ENCODE measurements around the gene SLC17A1. TPM values are rescaled to one million over a fixed set of nuclear protein-coding genes. Genes with fewer than 3 reads are reported as not detected.

The SLC17A1 gene
- total RNA-seq, 4 donors from 2014 or later: not detected

- intact Hi-C loops (cut with DNase I; ENCODE audit: low total_unique reads): no loop called here
- no peak for DNase-seq (ENCODE audit: low spot score in 2 of 2)
- no peak overlapping the region for H3K4me3 ChIP-seq (ENCODE audit: low read depth, poor library complexity, severe bottlenecking)
- 97% methylated on average over 1 of the region's 1 CpG for WGBS, 2 donors
- TF ChIP-seq POLR2A (IDR thresholded peaks at IDR 0.05) (no peak), CTCF (IDR thresholded peaks at IDR 0.05) (no peak)
Observed at GRCh38 chr6:25842526-25842925, 10.7 kb upstream of the SLC17A1 start.

- TF ChIP-seq POLR2A (IDR thresholded peaks at IDR 0.05) (no peak), CTCF (IDR thresholded peaks at IDR 0.05) (no peak)
- no peak for DNase-seq (ENCODE audit: low spot score in 2 of 2)
- intact Hi-C loops (cut with DNase I; ENCODE audit: low total_unique reads): no loop called here
- H3K4me3 ChIP-seq (ENCODE audit: low read depth, poor library complexity, severe bottlenecking): no peak overlapping the region
- WGBS, 2 donors: 56 to 57% methylated on average over 8 of the region's 8 CpGs
Observed at GRCh38 chr6:25835442-25836283, 3.8 kb upstream of the SLC17A1 start.

GRCh38 chr6:25834950-25835349 lies 3.1 kb upstream of the SLC17A1 start:
- intact Hi-C loops (cut with DNase I; ENCODE audit: low total_unique reads): no loop called here
- H3K4me3 ChIP-seq (ENCODE audit: low read depth, poor library complexity, severe bottlenecking): no peak overlapping the region
- TF ChIP-seq CTCF (IDR thresholded peaks at IDR 0.05): no peak
- WGBS, 2 donors: 72 to 79% methylated on average over 1 of the region's 1 CpG
- DNase-seq (ENCODE audit: low spot score in 2 of 2): no peak

GRCh38 chr6:25833136-25833535 lies 1.3 kb upstream of the SLC17A1 start:
- H3K4me3 ChIP-seq (ENCODE audit: low read depth, poor library complexity, severe bottlenecking): no peak overlapping the region
- intact Hi-C loops (cut with DNase I; ENCODE audit: low total_unique reads): no loop called here
- no peak for TF ChIP-seq POLR2A (IDR thresholded peaks at IDR 0.05)
- TF ChIP-seq CTCF (IDR thresholded peaks at IDR 0.05): no peak
- no peak for DNase-seq (ENCODE audit: low spot score in 2 of 2)

GRCh38 chr6:25832670-25833069 lies 818 bp upstream of the SLC17A1 start:
- intact Hi-C loops (cut with DNase I; ENCODE audit: low total_unique reads): no loop called here
- no peak for DNase-seq (ENCODE audit: low spot score in 2 of 2)
- H3K4me3 ChIP-seq (ENCODE audit: low read depth, poor library complexity, severe bottlenecking): no peak overlapping the region
- 80 to 87% methylated on average over 3 of the region's 3 CpGs for WGBS, 2 donors
- TF ChIP-seq POLR2A (IDR thresholded peaks at IDR 0.05) (no peak), CTCF (IDR thresholded peaks at IDR 0.05) (no peak)

GRCh38 chr6:25832307-25832662 lies 433 bp upstream of the SLC17A1 start:
- H3K4me3 ChIP-seq (ENCODE audit: low read depth, poor library complexity, severe bottlenecking): no peak overlapping the region
- TF ChIP-seq CTCF (IDR thresholded peaks at IDR 0.05): no peak
- no peak for TF ChIP-seq POLR2A (IDR thresholded peaks at IDR 0.05)
- intact Hi-C loops (cut with DNase I; ENCODE audit: low total_unique reads): no loop called here
- no peak for DNase-seq (ENCODE audit: low spot score in 2 of 2)
